Caco-2 (cell line): ENCODE data around the gene SORD. TPM values are rescaled to one million over a fixed set of nuclear protein-coding genes. Genes with fewer than 3 reads are reported as not detected.
"Not testable (repeated sequence)": the region's sequence is repeated elsewhere in the genome, so short reads cannot be mapped to it uniquely, and the experiment has no call there.

Source experiments
- BruUV-seq: library from RNA; stranded (reverse); fragments of 400-500 nt; replicated peaks from 2 replicates; lab custom pipeline; 2021; lab: Mats Ljungman, UMichigan
- CTCF ChIA-PET: fragments of 300-600 bp; sonication (Branson Sonifier 250); formaldehyde crosslinking; loops from one replicate; lab custom pipeline; 2022; ENCODE audit warnings: antibody characterized with exemption; lab: Charles Lee
- POLR2A ChIA-PET: fragments of 300-600 bp; sonication (Branson Sonifier 250); formaldehyde crosslinking; loops from one replicate; lab custom pipeline; 2022; ENCODE audit warnings: antibody characterized with exemption; lab: Charles Lee
- DNase-seq, 2 experiments: peaks; one replicate each; pipeline versions ENCODE4 v3.0.0 to v3.0.0-alpha.2; 2020 to 2022
- H3K27me3 ChIP-seq: replicated peaks from 2 replicates; pipeline ENCODE4 v1.6.0; 2011; ENCODE audit warnings: low read length; ENCODE audit not compliant: control insufficient read depth, insufficient read depth
- H3K36me3 ChIP-seq: 2 replicates; pipeline ENCODE4 v1.5.1; 2011; ENCODE audit warnings: low read length; ENCODE audit not compliant: control insufficient read depth, insufficient read depth
- H3K4me1 ChIP-seq: fragments of 250-450 bp; sonication (Bioruptor Pico); 2 replicates; pipeline ENCODE4 v1.5.1; 2020; ENCODE audit warnings: mild to moderate bottlenecking
- H3K4me3 ChIP-seq: 2 replicates; pipeline ENCODE4 v1.5.1; 2011; ENCODE audit warnings: low read depth, mild to moderate bottlenecking, control low read depth, low read length
- H3K9me3 ChIP-seq: fragments of 250-450 bp; sonication (Bioruptor Pico); 2 replicates; pipeline ENCODE4 v1.5.1; 2020; ENCODE audit warnings: mild to moderate bottlenecking, moderate library complexity
- H3K27ac Mint-ChIP-seq: one replicate; pipeline ENCODE4 v1.8.0; 2022; ENCODE audit warnings: mixed read lengths; ENCODE audit not compliant: unreplicated experiment
- H3K27me3 Mint-ChIP-seq: one replicate; pipeline ENCODE4 v1.8.0; 2022; ENCODE audit warnings: mixed read lengths; ENCODE audit not compliant: insufficient read depth, unreplicated experiment
- H3K36me3 Mint-ChIP-seq: one replicate; pipeline ENCODE4 v1.8.0; 2022; ENCODE audit warnings: mild to moderate bottlenecking, mixed read lengths; ENCODE audit not compliant: insufficient read depth, unreplicated experiment
- H3K4me1 Mint-ChIP-seq: one replicate; pipeline ENCODE4 v1.8.0; 2022; ENCODE audit warnings: low read depth, mixed read lengths; ENCODE audit not compliant: unreplicated experiment
- H3K4me3 Mint-ChIP-seq: one replicate; pipeline ENCODE4 v1.8.0; 2022; ENCODE audit warnings: mild to moderate bottlenecking, moderate library complexity, mixed read lengths; ENCODE audit not compliant: unreplicated experiment
- H3K9me3 Mint-ChIP-seq: one replicate; pipeline ENCODE4 v1.8.0; 2022; ENCODE audit warnings: mixed read lengths; ENCODE audit not compliant: unreplicated experiment
- CTCF ChIP-seq, 2 experiments: fragments of 200-600 bp in 1 of 2; IDR thresholded peaks; 1 replicate in 1 of 2; 2 replicates in 1 of 2; pipeline versions ENCODE4 v1.5.1 to v1.8.0; 2011 to 2022; ENCODE audit warnings: antibody characterized with exemption in 1 of 2, control low read depth in 1 of 2, inconsistent platforms in 1 of 2, low read depth in 1 of 2, low read length in 1 of 2, mild to moderate bottlenecking in 1 of 2, moderate library complexity in 1 of 2; ENCODE audit not compliant: insufficient read depth in 1 of 2, severe bottlenecking in 1 of 2, unreplicated experiment in 1 of 2
- intact Hi-C: fragments of 100-400 bp; cut with micrococcal nuclease; formaldehyde crosslinking; loops from one replicate; pipeline ENCODE4 v1.10.0; 2022; ENCODE audit not compliant: unreplicated experiment
- total RNA-seq: library from RNA; stranded (reverse); gene quantifications from 2 replicates; pipeline ENCODE4 v1.2.3, GENCODE V29; 2022

The SORD gene
- total RNA-seq, 1 experiment from 2014 or later, result 79.7 TPM

GRCh38 chr15:45062301-45062700 lies 39.3 kb downstream of the SORD start:
- H3K4me3 Mint-ChIP-seq, H3K9me3 ChIP-seq, H3K27me3 Mint-ChIP-seq, POLR2A ChIA-PET, H3K4me3 ChIP-seq, H3K4me1 ChIP-seq, H3K27me3 ChIP-seq, DNase-seq, CTCF ChIA-PET, BruUV-seq, H3K27ac Mint-ChIP-seq, H3K36me3 ChIP-seq, intact Hi-C loops: not testable (repeated sequence)
- Mint-ChIP-seq H3K4me1 (peaks cover 14% of the 10 kb centered on the region), H3K9me3 (peaks cover 15% of the 10 kb centered on the region), H3K36me3 (peaks cover 50% of the 10 kb centered on the region)

GRCh38 chr15:45064386-45064785 lies 41.4 kb downstream of the SORD start:
- intact Hi-C loops, result loop anchor here (1.0 kb wide), 1 partner anchor 15 kb away; no protein-coding TSS in a partner anchor
- POLR2A ChIA-PET, result no interaction called here
- Histone ChIP-seq H3K4me3 (no peak overlapping the region), H3K9me3 (no peaks in the 10 kb centered on the region), H3K36me3 (no peaks in the 10 kb centered on the region; the same call in 1 of the 2 replicates), H3K27me3 (no peaks in the 10 kb centered on the region), H3K4me1 (peaks cover 5% of the 10 kb centered on the region; the same call in 1 of the 2 replicates)
- peak overlapping the region; percentile 49 for H3K27ac Mint-ChIP-seq
- DNase-seq, result peak; percentile 88
- H3K27me3 Mint-ChIP-seq, result no peaks in the 10 kb centered on the region
- CTCF ChIA-PET, result interaction anchor here (0.6 to 1.3 kb wide), 3 partner anchors 18 to 120 kb away, joined by 3 to 8 read pairs (median 3); no protein-coding TSS in a partner anchor
- no peak for TF ChIP-seq CTCF (IDR thresholded peaks at IDR 0.05; ENCODE audit: insufficient read depth in 1 of 2, low read depth in 1 of 2, low read length in 1 of 2, severe bottlenecking in 1 of 2, unreplicated experiment in 1 of 2)
- H3K4me1 Mint-ChIP-seq, result peaks cover 14% of the 10 kb centered on the region
- no peak overlapping the region for H3K4me3 Mint-ChIP-seq
- H3K9me3 Mint-ChIP-seq, result no peaks in the 10 kb centered on the region
- BruUV-seq, result no TSS peak
- H3K36me3 Mint-ChIP-seq, result peaks cover 39% of the 10 kb centered on the region

- H3K4me3 ChIP-seq, H3K4me1 ChIP-seq, CTCF ChIA-PET, BruUV-seq, H3K27ac Mint-ChIP-seq, H3K36me3 ChIP-seq, intact Hi-C loops, H3K27me3 Mint-ChIP-seq, H3K4me1 Mint-ChIP-seq, DNase-seq, H3K4me3 Mint-ChIP-seq, H3K9me3 Mint-ChIP-seq, H3K27me3 ChIP-seq, POLR2A ChIA-PET, H3K9me3 ChIP-seq: not testable (repeated sequence)
- peaks cover 12% of the 10 kb centered on the region for H3K36me3 Mint-ChIP-seq
Observed at GRCh38 chr15:45069942-45070360, 47.0 kb downstream of the SORD start.

- intact Hi-C loops, H3K4me1 ChIP-seq, DNase-seq, H3K4me3 ChIP-seq, H3K27ac Mint-ChIP-seq, H3K27me3 ChIP-seq, H3K36me3 ChIP-seq, BruUV-seq, CTCF ChIA-PET, H3K9me3 Mint-ChIP-seq, H3K4me1 Mint-ChIP-seq, POLR2A ChIA-PET, H3K9me3 ChIP-seq, H3K27me3 Mint-ChIP-seq, H3K4me3 Mint-ChIP-seq: not testable (repeated sequence)
- H3K36me3 Mint-ChIP-seq, result peaks cover 11% of the 10 kb centered on the region
Observed at GRCh38 chr15:45073602-45074001, 50.6 kb downstream of the SORD start.

- H3K27me3 ChIP-seq, POLR2A ChIA-PET, H3K4me3 ChIP-seq, H3K4me1 Mint-ChIP-seq, intact Hi-C loops, H3K27me3 Mint-ChIP-seq, H3K9me3 Mint-ChIP-seq, H3K9me3 ChIP-seq, H3K4me3 Mint-ChIP-seq, CTCF ChIA-PET, H3K27ac Mint-ChIP-seq, H3K36me3 ChIP-seq, DNase-seq, H3K4me1 ChIP-seq, BruUV-seq: not testable (repeated sequence)
- peaks cover 11% of the 10 kb centered on the region for H3K36me3 Mint-ChIP-seq
Observed at GRCh38 chr15:45075440-45076320, 52.7 kb downstream of the SORD start.

DNA sequence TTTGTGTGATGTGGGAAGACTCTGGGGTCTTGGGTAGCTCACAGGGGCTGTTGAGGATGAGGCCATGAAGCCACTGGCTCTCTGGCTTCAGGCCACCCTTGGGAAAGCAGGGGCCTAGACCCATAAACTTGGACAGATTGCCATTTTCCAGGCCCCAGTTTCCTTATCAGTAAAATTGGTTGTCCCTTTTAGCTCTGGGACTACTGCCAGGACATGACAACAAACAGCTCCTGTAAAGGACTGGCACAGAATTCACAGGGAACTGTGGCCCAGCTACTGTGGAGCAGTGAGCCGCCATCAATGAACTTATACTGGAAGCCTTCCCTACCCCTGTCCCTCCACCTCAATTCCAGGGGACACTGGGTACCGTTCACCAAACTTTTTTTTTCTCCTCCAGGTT lies 54.4 kb downstream of the SORD start:
- H3K4me1 ChIP-seq, DNase-seq, H3K4me3 ChIP-seq, H3K9me3 ChIP-seq, H3K4me3 Mint-ChIP-seq, H3K36me3 ChIP-seq, CTCF ChIA-PET, H3K4me1 Mint-ChIP-seq, H3K27ac Mint-ChIP-seq, BruUV-seq, POLR2A ChIA-PET, H3K27me3 ChIP-seq, H3K9me3 Mint-ChIP-seq, H3K36me3 Mint-ChIP-seq, intact Hi-C loops, H3K27me3 Mint-ChIP-seq: not testable (repeated sequence)
